Muscle of back (tissue), 11 donors: ENCODE results near the gene MNAT1. TPM values are rescaled to one million over a fixed set of nuclear protein-coding genes. Genes with fewer than 3 reads are reported as not detected.

Source experiments
- DNase-seq, 3 donors: peaks; one replicate each; pipeline versions ENCODE4 v3.0.0 to v3.0.0-alpha.2; 2013
- polyA plus RNA-seq, 10 donors: library from polyadenylated mRNA; unstranded; fragments of 120-200 nt; gene quantifications; one replicate each; pipeline ENCODE4 v1.2.1, GENCODE V29; 2013; ENCODE audit not compliant: insufficient read length in 10 of 10

The MNAT1 gene
- polyA plus RNA-seq, 10 donors = 39.8 to 59.1 (median 50.0) TPM

DNA sequence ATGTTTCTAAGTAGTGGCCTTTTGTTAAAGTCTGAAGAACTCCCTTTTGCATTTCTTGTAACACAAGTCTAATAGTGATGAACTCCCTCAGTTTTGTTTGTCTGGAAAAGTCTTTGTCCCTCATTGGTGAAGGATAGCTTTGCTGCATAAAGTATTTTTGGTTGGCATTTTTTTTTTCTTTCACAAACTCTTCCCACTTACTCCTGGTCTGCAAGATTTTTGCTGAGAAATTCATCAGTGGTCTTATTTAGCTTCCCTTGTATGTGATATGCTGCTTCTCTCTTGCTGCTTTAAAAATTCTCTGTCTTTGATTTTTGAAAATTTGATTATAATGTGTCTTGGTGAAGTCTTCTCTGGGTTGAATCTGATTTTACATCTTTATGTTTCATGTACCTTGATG lies 223.6 kb downstream of the MNAT1 start:
- no peak for DNase-seq

GRCh38 chr14:60963761-60964160 lies 229.2 kb downstream of the MNAT1 start:
- DNase-seq = no peak

DNA sequence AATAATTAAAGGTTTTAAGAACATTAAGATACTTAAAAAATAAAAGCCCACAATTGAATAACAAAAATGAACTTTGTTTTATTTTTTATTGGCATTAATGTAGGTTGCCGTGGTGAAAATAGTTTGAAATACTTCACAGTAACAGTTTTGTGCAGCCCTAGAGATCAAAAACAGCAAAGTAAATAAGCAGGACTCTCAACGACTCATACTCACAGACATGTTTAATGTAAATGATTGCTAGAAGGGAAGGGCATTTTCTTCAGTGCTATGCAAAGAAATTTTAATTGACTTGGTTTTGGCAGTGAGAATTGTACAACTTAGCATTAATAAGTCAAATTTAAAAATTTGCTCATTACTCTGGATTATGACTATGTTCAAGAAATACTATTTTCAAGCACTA lies 230.3 kb downstream of the MNAT1 start:
- no peak for DNase-seq

DNA sequence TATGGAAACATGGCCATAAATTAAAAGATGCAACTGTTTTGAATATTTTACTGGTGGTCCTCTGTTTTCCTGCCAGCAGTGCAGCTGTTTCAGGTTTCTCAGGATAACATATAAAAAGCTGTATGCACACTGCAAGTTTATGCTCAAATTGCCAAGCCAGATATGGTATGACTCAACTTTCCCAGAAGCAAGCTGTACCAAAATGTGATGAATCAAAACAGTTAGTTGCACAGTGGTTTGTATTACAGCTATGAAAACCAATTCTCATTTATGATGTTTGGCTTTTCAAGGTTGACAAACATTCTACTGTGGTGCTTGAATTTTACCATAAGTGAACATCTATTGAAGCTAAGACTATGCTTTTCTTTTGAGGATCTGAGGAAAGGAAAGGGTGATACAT lies 230.8 kb downstream of the MNAT1 start:
- DNase-seq = peak in 1 of 3 donors; percentile 66

GRCh38 chr14:60968099-60968498 lies 233.5 kb downstream of the MNAT1 start:
- peak in 1 of 3 donors; percentile 19 for DNase-seq

DNA sequence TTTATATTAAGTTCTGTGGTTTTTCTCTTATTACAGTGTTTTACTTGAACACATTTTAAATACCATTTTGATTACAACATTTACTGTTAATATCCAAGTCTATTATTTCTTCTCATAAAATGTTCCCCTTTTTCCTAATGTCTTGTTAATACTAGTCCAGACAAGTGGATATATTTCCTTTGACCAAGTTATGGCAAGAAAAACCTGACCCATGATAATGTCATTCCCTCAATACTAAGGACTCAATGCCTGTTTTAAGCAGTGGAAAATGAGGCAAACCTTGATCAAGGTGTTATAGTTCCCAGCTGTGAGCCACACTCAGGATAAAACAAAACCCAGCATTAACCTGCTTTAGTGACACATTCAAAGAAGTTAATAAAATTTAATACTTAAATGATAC lies 234.1 kb downstream of the MNAT1 start:
- DNase-seq = no peak

GRCh38 chr14:60970146-60970545 lies 235.6 kb downstream of the MNAT1 start:
- DNase-seq = no peak

DNA sequence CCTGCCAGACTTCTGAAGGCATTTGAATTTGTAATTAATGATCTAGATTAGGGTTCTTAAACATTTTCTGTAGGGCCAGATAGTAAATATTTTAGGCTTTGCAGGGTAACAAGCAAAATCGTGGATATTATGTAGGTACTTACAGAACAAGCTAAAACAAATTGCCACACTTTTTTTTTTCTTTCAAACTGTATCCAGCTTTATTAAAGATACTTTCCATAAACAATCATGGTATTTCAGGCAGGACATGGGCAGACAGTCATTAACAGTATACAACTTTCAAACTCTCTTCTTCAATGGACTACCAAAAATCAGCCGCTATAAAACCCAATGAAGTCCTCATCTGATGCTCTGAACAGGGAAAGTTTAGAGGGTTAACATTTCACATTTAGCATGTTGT lies 236.7 kb downstream of the MNAT1 start:
- DNase-seq = no peak

GRCh38 chr14:60972295-60972694 lies 237.7 kb downstream of the MNAT1 start:
- no peak for DNase-seq

GRCh38 chr14:60973070-60973469 lies 238.5 kb downstream of the MNAT1 start:
- DNase-seq = no peak

DNA sequence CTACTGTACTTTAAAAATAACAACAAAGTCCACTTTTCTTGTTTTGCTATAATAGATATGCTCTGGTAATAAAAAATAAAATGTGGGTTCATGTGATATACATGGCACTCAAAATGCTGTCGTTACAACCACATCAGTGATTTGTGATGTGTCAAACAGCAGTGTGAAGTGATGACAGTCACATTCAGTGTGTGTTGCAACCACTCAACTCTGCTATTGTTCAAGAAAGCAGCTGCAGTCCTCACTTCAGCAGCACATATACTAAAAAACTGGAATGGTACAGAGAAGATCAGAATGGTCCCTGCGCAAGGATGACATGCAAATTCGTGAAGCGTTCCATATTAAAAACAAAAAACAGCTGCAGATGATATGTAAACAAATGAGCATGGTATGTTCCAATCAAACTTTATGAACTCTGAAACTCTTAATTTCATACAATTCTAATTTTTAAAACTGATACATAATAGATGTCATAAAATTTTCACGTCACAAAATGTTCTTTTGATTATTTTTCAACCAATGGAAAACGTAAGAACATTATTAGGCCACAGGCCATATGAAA lies 239.6 kb downstream of the MNAT1 start:
- DNase-seq = peak in 1 of 3 donors; percentile 26

GRCh38 chr14:60975551-60975950 lies 241.0 kb downstream of the MNAT1 start:
- DNase-seq = no peak

- DNase-seq = peak in 1 of 3 donors; percentile 48
Observed at GRCh38 chr14:60977847-60978246, 243.3 kb downstream of the MNAT1 start.

GRCh38 chr14:60980811-60981632 lies 246.5 kb downstream of the MNAT1 start, which contains the start of the genes SLC38A6 and TRMT5:
Gene SLC38A6 (plus strand): TSS chr14:60981245. CDS start chr14:60981278, 33 bp downstream.
Gene TRMT5 (minus strand): TSS chr14:60981079. CDS start chr14:60980973, 106 bp downstream.
- peak; percentile 95 to 99 (median 95) for DNase-seq

DNA sequence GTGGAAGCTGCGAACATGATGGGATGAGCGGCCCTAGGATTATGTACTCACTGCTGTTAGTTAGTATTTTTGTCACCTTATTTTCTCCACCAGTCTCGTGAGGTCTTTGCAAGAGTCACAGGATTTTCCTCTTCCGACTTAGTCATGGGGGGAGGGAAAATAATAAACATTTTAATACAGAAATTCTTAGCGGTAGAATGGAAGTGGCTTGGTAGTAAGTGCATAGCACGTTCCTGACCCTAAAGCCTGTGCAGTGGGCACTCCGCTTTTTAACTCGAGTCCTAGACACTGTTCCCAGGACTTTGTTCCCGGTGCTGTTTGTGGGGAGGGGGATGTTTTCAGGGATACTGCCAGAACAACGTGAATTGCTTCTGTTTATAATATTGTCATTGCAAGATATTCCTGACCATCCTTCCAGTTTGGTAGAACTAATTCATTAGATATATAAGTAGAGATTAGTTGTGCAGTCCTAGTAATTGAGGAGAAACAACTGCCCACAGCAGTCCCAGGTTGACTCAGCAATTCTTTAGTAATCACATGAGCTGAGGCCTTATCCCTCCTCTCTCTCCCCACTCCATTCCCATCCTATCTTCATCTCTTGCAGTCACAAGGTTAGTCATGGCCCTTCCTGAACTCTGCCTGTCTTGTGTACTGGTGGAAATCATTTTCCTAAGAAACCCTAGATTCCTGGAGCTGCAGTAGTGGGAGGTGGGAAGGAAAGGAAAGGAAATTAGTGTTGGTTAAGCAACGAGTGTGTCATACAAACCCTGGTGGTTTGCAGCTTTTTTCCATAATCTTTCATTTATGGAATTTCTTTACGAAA lies 247.3 kb downstream of the MNAT1 start:
- DNase-seq = peak in 2 of 3 donors; percentile 52 to 74

DNA sequence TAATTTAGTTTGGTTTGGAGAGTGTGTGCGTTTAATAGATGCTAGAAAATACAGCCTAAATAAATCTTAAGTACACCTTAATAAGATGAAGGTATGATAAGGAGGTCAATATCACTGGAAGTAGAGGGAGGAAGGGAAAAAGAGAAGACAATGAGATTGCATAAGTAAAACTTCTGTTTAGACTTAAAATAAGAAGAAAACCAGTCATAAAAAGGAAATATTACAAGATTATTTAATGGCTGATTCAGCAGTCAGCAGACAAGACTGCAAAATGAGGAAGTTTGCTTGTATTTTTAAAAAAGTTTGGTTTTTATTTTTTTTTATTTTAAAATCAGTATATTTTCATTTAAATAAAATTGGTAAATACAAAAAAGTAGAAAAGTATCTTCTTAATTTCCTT lies 249.6 kb downstream of the MNAT1 start:
- DNase-seq = no peak

DNA sequence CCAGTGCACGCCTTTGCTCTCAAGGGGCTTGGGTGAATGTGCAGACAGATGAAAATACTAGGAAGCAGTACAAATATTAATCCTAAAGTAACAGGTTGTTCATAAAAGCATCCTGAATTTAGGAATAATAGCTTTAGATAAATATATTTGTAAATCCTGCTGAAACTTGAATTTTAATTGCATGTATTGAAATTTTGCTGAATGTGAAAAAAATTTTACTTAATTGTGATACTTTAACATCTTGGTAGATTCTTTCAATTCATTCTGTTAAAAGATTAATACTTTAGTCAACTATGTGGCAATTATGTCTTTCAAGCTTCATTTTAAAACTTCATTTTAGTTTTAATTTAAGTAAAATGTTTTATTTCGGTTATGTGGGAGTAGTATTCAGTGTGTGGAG lies 251.9 kb downstream of the MNAT1 start:
- DNase-seq = no peak

- peak in 1 of 3 donors; percentile 39 for DNase-seq
Observed at GRCh38 chr14:60989599-60989998, 255.0 kb downstream of the MNAT1 start.

DNA sequence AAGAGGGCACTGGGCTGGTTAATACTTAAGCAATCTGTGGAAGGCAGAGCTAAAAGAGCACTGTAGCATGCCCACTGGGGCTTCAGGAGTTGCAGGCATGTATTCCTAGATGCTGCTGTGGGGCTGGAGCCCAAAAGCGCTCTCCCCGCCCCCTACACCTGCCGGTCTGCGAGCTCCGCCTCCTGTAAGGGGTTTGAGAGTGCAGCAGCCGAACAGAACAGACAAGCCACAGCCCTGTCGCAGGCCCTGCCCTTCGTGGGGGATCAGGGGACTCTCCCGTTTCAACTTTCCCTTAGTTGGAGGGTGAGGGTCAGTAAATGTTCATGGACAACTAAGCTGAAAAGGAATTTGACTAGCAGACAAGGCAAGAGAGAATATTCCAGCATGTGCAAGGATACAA lies 264.1 kb downstream of the MNAT1 start:
- DNase-seq = no peak

- DNase-seq = no peak
Observed at GRCh38 chr14:60999536-60999935, 265.0 kb downstream of the MNAT1 start.

GRCh38 chr14:61003571-61003970 lies 269.0 kb downstream of the MNAT1 start:
- DNase-seq = no peak

DNA sequence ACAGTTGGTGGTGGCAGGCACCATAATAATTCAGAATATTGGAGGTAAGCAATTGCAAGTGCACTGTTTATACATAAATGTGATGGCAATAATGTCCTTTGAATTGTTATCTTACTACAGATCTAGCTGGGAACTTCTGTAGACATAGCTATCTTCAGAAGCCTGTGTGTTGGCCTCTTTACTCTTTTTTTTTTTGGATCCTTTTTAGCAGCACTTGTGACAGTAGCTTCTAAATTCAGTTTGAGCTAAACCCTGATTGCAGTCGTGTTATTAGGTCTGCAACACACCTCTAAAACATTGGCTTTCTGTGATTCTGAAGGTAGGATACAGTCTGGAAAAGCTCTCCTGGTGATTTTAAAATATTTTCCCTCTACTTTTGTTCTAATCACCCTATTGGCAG lies 285.0 kb downstream of the MNAT1 start:
- no peak for DNase-seq
